ENCODE measurements around the gene PTPN1. TPM values are rescaled to one million over a fixed set of nuclear protein-coding genes. Genes with fewer than 3 reads are reported as not detected.

The PTPN1 gene
- polyA plus RNA-seq, 1 donor = 18.4 TPM

GRCh38 chr20:50481741-50482140, 28.4 kb upstream of the PTPN1 start:
- H3K4me3 ChIP-seq (ENCODE audit: low read length) = no peak overlapping the region
- whole genome bisulfite sequencing (ENCODE audit: insufficient coverage, low lambda C conversion rate) = no CpG with 5 or more reads among the region's 3 CpGs
- H3K9me3 ChIP-seq (ENCODE audit: control insufficient read depth, low read depth, low read length) = no peaks in the 10 kb centered on the region
- no peaks in the 10 kb centered on the region for H3K27me3 ChIP-seq (ENCODE audit: control insufficient read depth, insufficient read depth, low read length)
- DNase-seq = no peak
- no peaks in the 10 kb centered on the region for H3K36me3 ChIP-seq (ENCODE audit: control insufficient read depth, insufficient read depth, low read length)
- peaks cover 4% of the 10 kb centered on the region for H3K4me1 ChIP-seq (ENCODE audit: control insufficient read depth, insufficient read depth, low read length)
- H3K27ac ChIP-seq (ENCODE audit: low read length) = no peak overlapping the region

- Histone ChIP-seq H3K27ac (ENCODE audit: low read length) (no peak overlapping the region), H3K4me3 (ENCODE audit: low read length) (no peak overlapping the region), H3K27me3 (ENCODE audit: control insufficient read depth, insufficient read depth, low read length) (no peaks in the 10 kb centered on the region), H3K4me1 (ENCODE audit: control insufficient read depth, insufficient read depth, low read length) (peaks cover 4% of the 10 kb centered on the region), H3K36me3 (ENCODE audit: control insufficient read depth, insufficient read depth, low read length) (no peaks in the 10 kb centered on the region), H3K9me3 (ENCODE audit: control insufficient read depth, low read depth, low read length) (no peaks in the 10 kb centered on the region)
- WGBS (ENCODE audit: insufficient coverage, low lambda C conversion rate) = 80% methylated on average over 1 of the region's 4 CpGs
- no peak for DNase-seq
Measured at GRCh38 chr20:50482396-50482981, 27.7 kb upstream of the PTPN1 start.

GRCh38 chr20:50484271-50484976, 25.8 kb upstream of the PTPN1 start:
- H3K4me1 ChIP-seq (ENCODE audit: control insufficient read depth, insufficient read depth, low read length) = no peaks in the 10 kb centered on the region
- no peaks in the 10 kb centered on the region for H3K9me3 ChIP-seq (ENCODE audit: control insufficient read depth, low read depth, low read length)
- no peak overlapping the region for H3K27ac ChIP-seq (ENCODE audit: low read length)
- WGBS (ENCODE audit: insufficient coverage, low lambda C conversion rate) = 100% methylated on average over 1 of the region's 6 CpGs
- DNase-seq = no peak
- H3K36me3 ChIP-seq (ENCODE audit: control insufficient read depth, insufficient read depth, low read length) = no peaks in the 10 kb centered on the region
- no peaks in the 10 kb centered on the region for H3K27me3 ChIP-seq (ENCODE audit: control insufficient read depth, insufficient read depth, low read length)
- no peak overlapping the region for H3K4me3 ChIP-seq (ENCODE audit: low read length)

GRCh38 chr20:50487397-50487796, 22.8 kb upstream of the PTPN1 start:
- Histone ChIP-seq H3K27me3 (ENCODE audit: control insufficient read depth, insufficient read depth, low read length) (no peaks in the 10 kb centered on the region), H3K9me3 (ENCODE audit: control insufficient read depth, low read depth, low read length) (no peaks in the 10 kb centered on the region), H3K4me3 (ENCODE audit: low read length) (no peak overlapping the region), H3K36me3 (ENCODE audit: control insufficient read depth, insufficient read depth, low read length) (no peaks in the 10 kb centered on the region), H3K27ac (ENCODE audit: low read length) (no peak overlapping the region), H3K4me1 (ENCODE audit: control insufficient read depth, insufficient read depth, low read length) (no peaks in the 10 kb centered on the region)
- 37% methylated on average over 2 of the region's 4 CpGs for WGBS (ENCODE audit: insufficient coverage, low lambda C conversion rate)
- no peak for DNase-seq

GRCh38 chr20:50488236-50488806, 21.9 kb upstream of the PTPN1 start:
- WGBS (ENCODE audit: insufficient coverage, low lambda C conversion rate) = 100% methylated on average over 2 of the region's 10 CpGs

GRCh38 chr20:50491168-50491567, 19.0 kb upstream of the PTPN1 start:
- no peaks in the 10 kb centered on the region for H3K9me3 ChIP-seq (ENCODE audit: control insufficient read depth, low read depth, low read length)
- no peaks in the 10 kb centered on the region for H3K36me3 ChIP-seq (ENCODE audit: control insufficient read depth, insufficient read depth, low read length)
- DNase-seq = no peak
- no peak overlapping the region for H3K4me3 ChIP-seq (ENCODE audit: low read length)
- no peak overlapping the region for H3K27ac ChIP-seq (ENCODE audit: low read length)
- no CpG with 5 or more reads among the region's 1 CpG for WGBS (ENCODE audit: insufficient coverage, low lambda C conversion rate)
- H3K4me1 ChIP-seq (ENCODE audit: control insufficient read depth, insufficient read depth, low read length) = no peaks in the 10 kb centered on the region
- H3K27me3 ChIP-seq (ENCODE audit: control insufficient read depth, insufficient read depth, low read length) = peaks cover 5% of the 10 kb centered on the region

More at GRCh38 chr20:50488236-50488806, 21.9 kb upstream of the PTPN1 start:
- Histone ChIP-seq H3K36me3 (ENCODE audit: control insufficient read depth, insufficient read depth, low read length) (no peaks in the 10 kb centered on the region), H3K27ac (ENCODE audit: low read length) (no peak overlapping the region), H3K9me3 (ENCODE audit: control insufficient read depth, low read depth, low read length) (no peaks in the 10 kb centered on the region), H3K4me3 (ENCODE audit: low read length) (no peak overlapping the region), H3K27me3 (ENCODE audit: control insufficient read depth, insufficient read depth, low read length) (peaks cover 4% of the 10 kb centered on the region), H3K4me1 (ENCODE audit: control insufficient read depth, insufficient read depth, low read length) (no peaks in the 10 kb centered on the region)
- no peak for DNase-seq

GRCh38 chr20:50491926-50492634, 18.1 kb upstream of the PTPN1 start:
- Histone ChIP-seq H3K4me3 (ENCODE audit: low read length) (no peak overlapping the region), H3K27ac (ENCODE audit: low read length) (no peak overlapping the region), H3K27me3 (ENCODE audit: control insufficient read depth, insufficient read depth, low read length) (peaks cover 5% of the 10 kb centered on the region), H3K36me3 (ENCODE audit: control insufficient read depth, insufficient read depth, low read length) (no peaks in the 10 kb centered on the region), H3K9me3 (ENCODE audit: control insufficient read depth, low read depth, low read length) (no peaks in the 10 kb centered on the region), H3K4me1 (ENCODE audit: control insufficient read depth, insufficient read depth, low read length) (no peaks in the 10 kb centered on the region)
- no CpG with 5 or more reads among the region's 8 CpGs for WGBS (ENCODE audit: insufficient coverage, low lambda C conversion rate)
- DNase-seq = no peak

- no CpG with 5 or more reads among the region's 5 CpGs for WGBS (ENCODE audit: insufficient coverage, low lambda C conversion rate)
- H3K27me3 ChIP-seq (ENCODE audit: control insufficient read depth, insufficient read depth, low read length) = peaks cover 5% of the 10 kb centered on the region
Measured at GRCh38 chr20:50493881-50494253, 16.3 kb upstream of the PTPN1 start.

GRCh38 chr20:50494428-50494827, 15.8 kb upstream of the PTPN1 start:
- Histone ChIP-seq H3K4me1 (ENCODE audit: control insufficient read depth, insufficient read depth, low read length) (no peaks in the 10 kb centered on the region), H3K27me3 (ENCODE audit: control insufficient read depth, insufficient read depth, low read length) (peaks cover 5% of the 10 kb centered on the region), H3K36me3 (ENCODE audit: control insufficient read depth, insufficient read depth, low read length) (no peaks in the 10 kb centered on the region), H3K27ac (ENCODE audit: low read length) (no peak overlapping the region), H3K9me3 (ENCODE audit: control insufficient read depth, low read depth, low read length) (no peaks in the 10 kb centered on the region), H3K4me3 (ENCODE audit: low read length) (no peak overlapping the region)
- no peak for DNase-seq
- no CpG with 5 or more reads among the region's 6 CpGs for WGBS (ENCODE audit: insufficient coverage, low lambda C conversion rate)

More at GRCh38 chr20:50493881-50494253, 16.3 kb upstream of the PTPN1 start:
- no peak overlapping the region for H3K27ac ChIP-seq (ENCODE audit: low read length)
- H3K9me3 ChIP-seq (ENCODE audit: control insufficient read depth, low read depth, low read length) = no peaks in the 10 kb centered on the region
- no peak overlapping the region for H3K4me3 ChIP-seq (ENCODE audit: low read length)
- H3K36me3 ChIP-seq (ENCODE audit: control insufficient read depth, insufficient read depth, low read length) = no peaks in the 10 kb centered on the region
- no peaks in the 10 kb centered on the region for H3K4me1 ChIP-seq (ENCODE audit: control insufficient read depth, insufficient read depth, low read length)
- DNase-seq = no peak

GRCh38 chr20:50496773-50497385, 13.3 kb upstream of the PTPN1 start:
- Histone ChIP-seq H3K4me1 (ENCODE audit: control insufficient read depth, insufficient read depth, low read length) (no peaks in the 10 kb centered on the region), H3K9me3 (ENCODE audit: control insufficient read depth, low read depth, low read length) (no peaks in the 10 kb centered on the region), H3K27ac (ENCODE audit: low read length) (no peak overlapping the region), H3K36me3 (ENCODE audit: control insufficient read depth, insufficient read depth, low read length) (no peaks in the 10 kb centered on the region), H3K27me3 (ENCODE audit: control insufficient read depth, insufficient read depth, low read length) (peaks cover 5% of the 10 kb centered on the region), H3K4me3 (ENCODE audit: low read length) (no peak overlapping the region)
- DNase-seq = no peak
- 80% methylated on average over 1 of the region's 5 CpGs for WGBS (ENCODE audit: insufficient coverage, low lambda C conversion rate)

Data from large intestine (tissue), 3 donors.